ENCODE data around the gene ZNF609.

ZNF609 gene

GRCh38 chr15:64503640-64504039, 43.3 kb downstream of the ZNF609 start:
- no peak for DNase-seq (ENCODE audit: low spot score)

- DNase-seq (ENCODE audit: low spot score), result no peak
These were observed 47.0 kb downstream of the ZNF609 start for GRCh38 chr15:64507293-64507802.

- DNase-seq (ENCODE audit: low spot score), result no peak
These were observed 47.5 kb downstream of the ZNF609 start for GRCh38 chr15:64507845-64508244.

- DNase-seq (ENCODE audit: low spot score), result no peak
These were observed 53.4 kb downstream of the ZNF609 start for GRCh38 chr15:64513823-64514222.

- DNase-seq (ENCODE audit: low spot score), result no peak
These were observed 54.8 kb downstream of the ZNF609 start for GRCh38 chr15:64515196-64515595.

- no peak for DNase-seq (ENCODE audit: low spot score)
These were observed 55.4 kb downstream of the ZNF609 start for GRCh38 chr15:64515825-64516224.

GRCh38 chr15:64519897-64520296, 59.5 kb downstream of the ZNF609 start:
- no peak for DNase-seq (ENCODE audit: low spot score)

- DNase-seq (ENCODE audit: low spot score), result no peak
These were observed 60.8 kb downstream of the ZNF609 start for GRCh38 chr15:64521201-64521600.

GRCh38 chr15:64521726-64522164, 61.4 kb downstream of the ZNF609 start:
- no peak for DNase-seq (ENCODE audit: low spot score)

GRCh38 chr15:64522226-64522823, 61.9 kb downstream of the ZNF609 start:
- DNase-seq (ENCODE audit: low spot score), result no peak

GRCh38 chr15:64523240-64523639, 62.9 kb downstream of the ZNF609 start:
- DNase-seq (ENCODE audit: low spot score), result no peak

GRCh38 chr15:64524778-64525177, 64.4 kb downstream of the ZNF609 start:
- no peak for DNase-seq (ENCODE audit: low spot score)

GRCh38 chr15:64525828-64526530, 65.6 kb downstream of the ZNF609 start:
- DNase-seq (ENCODE audit: low spot score), result no peak

GRCh38 chr15:64527263-64527984, 67.0 kb downstream of the ZNF609 start:
- DNase-seq (ENCODE audit: low spot score), result no peak

GRCh38 chr15:64528871-64529270, 68.5 kb downstream of the ZNF609 start:
- DNase-seq (ENCODE audit: low spot score), result no peak

- DNase-seq (ENCODE audit: low spot score), result no peak
These were observed 70.1 kb downstream of the ZNF609 start for GRCh38 chr15:64530472-64530871.

GRCh38 chr15:64530918-64531317, 70.5 kb downstream of the ZNF609 start:
- no peak for DNase-seq (ENCODE audit: low spot score)

GRCh38 chr15:64532521-64533315, 72.3 kb downstream of the ZNF609 start:
- no peak for DNase-seq (ENCODE audit: low spot score)

GRCh38 chr15:64535460-64536243, 75.3 kb downstream of the ZNF609 start:
- DNase-seq (ENCODE audit: low spot score), result no peak

GRCh38 chr15:64536244-64536836, 76.0 kb downstream of the ZNF609 start:
- DNase-seq (ENCODE audit: low spot score), result no peak

- DNase-seq (ENCODE audit: low spot score), result no peak
These were observed 81.7 kb downstream of the ZNF609 start for GRCh38 chr15:64542091-64542490.
